NCI-H1417 (cell line): ENCODE measurements around the gene PCDHB8.
A peak's percentile ranks its signal among the peaks of the same experiment; 100 is the strongest.
"Not testable (repeated sequence)": the region's sequence is repeated elsewhere in the genome, so short reads cannot be mapped to it uniquely, and the experiment has no call there.

Experiments used
- DNase-seq, 3 experiments: peaks; one replicate each; lab custom pipeline; 2025; lab: John Stamatoyannopoulos, UW

The PCDHB8 gene

DNA sequence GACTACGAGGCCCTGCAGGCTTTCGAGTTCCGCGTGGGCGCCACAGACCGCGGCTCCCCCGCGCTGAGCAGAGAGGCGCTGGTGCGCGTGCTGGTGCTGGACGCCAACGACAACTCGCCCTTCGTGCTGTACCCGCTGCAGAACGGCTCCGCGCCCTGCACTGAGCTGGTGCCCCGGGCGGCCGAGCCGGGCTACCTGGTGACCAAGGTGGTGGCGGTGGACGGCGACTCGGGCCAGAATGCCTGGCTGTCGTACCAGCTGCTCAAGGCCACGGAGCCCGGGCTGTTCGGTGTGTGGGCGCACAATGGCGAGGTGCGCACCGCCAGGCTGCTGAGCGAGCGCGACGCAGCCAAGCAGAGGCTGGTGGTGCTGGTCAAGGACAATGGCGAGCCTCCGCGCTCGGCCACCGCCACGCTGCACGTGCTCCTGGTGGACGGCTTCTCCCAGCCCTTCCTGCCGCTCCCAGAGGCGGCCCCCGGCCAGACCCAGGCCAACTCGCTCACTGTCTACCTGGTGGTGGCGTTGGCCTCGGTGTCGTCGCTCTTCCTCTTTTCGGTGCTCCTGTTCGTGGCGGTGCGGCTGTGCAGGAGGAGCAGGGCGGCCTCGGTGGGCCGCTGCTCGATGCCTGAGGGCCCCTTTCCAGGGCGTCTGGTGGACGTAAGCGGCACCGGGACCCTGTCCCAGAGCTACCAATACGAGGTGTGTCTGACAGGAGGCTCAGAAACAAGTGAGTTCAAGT is 6.7 kb downstream of the PCDHB8 start:
- not testable (repeated sequence) for DNase-seq

DNA sequence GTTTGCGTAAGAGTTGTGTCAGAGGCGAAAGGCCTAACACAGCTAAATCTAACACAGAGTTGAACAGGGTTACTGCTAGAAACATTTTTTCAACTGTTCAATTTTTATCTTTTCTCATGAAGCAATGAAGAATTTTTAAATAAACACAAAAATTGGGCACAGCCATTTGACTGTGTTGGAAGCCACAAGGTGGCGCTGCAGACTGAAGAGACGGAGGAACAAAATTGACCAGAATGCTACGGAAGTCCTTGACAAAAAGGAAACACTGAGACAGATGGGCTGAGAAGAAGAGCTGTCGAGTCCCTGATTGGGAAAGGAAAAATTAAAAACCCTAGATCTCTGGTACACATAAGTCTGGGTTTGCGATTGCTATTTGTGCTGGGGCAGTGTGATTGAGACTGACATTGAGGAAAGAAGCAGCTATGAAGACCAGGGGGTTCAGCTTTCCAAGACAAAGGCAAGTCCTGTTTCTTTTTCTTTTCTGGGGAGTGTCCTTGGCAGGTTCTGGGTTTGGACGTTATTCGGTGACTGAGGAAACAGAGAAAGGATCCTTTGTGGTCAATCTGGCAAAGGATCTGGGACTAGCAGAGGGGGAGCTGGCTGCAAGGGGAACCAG is 9.4 kb downstream of the PCDHB8 start, which contains the start of gene PCDHB9:
TSS of gene PCDHB9 (plus strand) at position 265 of the 616 bp plus-strand sequence. CDS start at position 423, 158 bp downstream.
- DNase-seq = peak; percentile 18 to 71 (median 66)

DNA sequence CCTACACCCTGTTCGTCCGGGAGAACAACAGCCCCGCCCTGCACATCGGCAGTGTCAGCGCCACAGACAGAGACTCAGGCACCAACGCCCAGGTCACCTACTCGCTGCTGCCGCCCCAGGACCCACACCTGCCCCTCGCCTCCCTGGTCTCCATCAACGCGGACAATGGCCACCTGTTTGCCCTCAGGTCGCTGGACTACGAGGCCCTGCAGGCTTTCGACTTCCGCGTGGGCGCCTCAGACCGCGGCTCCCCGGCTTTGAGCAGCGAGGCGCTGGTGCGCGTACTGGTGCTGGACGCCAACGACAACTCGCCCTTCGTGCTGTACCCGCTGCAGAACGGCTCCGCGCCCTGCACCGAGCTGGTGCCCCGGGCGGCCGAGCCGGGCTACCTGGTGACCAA is 11.1 kb downstream of the PCDHB8 start:
- not testable (repeated sequence) for DNase-seq

DNA sequence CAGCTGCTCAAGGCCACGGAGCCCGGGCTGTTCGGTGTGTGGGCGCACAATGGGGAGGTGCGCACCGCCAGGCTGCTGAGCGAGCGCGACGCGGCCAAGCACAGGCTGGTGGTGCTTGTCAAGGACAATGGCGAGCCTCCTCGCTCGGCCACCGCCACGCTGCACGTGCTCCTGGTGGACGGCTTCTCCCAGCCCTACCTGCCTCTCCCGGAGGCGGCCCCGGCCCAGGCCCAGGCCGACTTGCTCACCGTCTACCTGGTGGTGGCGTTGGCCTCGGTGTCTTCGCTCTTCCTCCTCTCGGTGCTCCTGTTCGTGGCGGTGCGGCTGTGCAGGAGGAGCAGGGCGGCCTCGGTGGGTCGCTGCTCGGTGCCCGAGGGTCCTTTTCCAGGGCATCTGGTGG is 11.5 kb downstream of the PCDHB8 start:
- DNase-seq = not testable (repeated sequence)

DNA sequence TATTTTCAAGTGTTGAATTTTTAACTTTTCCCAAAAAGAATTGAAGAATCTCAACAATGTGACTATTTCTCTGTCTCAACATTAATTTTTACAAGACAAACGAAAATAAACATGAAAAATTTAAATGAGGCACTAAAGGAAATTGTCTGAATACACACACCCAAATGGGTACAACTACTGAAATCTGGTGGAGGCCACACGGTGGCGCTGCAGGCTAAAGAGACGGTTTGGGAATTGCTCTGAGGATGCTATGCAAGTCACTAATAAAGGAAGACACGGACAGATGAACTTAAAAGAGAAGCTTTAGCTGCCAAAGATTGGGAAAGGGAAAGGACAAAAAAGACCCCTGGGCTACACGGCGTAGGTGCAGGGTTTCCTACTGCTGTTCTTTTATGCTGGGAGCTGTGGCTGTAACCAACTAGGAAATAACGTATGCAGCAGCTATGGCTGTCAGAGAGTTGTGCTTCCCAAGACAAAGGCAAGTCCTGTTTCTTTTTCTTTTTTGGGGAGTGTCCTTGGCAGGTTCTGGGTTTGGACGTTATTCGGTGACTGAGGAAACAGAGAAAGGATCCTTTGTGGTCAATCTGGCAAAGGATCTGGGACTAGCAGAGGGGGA is 14.6 kb downstream of the PCDHB8 start, which contains the start of gene PCDHB10:
TSS of gene PCDHB10 (plus strand) at position 244 of the 616 bp plus-strand sequence. CDS start at position 444, 200 bp downstream.
- DNase-seq = peak; percentile 32 to 86 (median 70)

DNA sequence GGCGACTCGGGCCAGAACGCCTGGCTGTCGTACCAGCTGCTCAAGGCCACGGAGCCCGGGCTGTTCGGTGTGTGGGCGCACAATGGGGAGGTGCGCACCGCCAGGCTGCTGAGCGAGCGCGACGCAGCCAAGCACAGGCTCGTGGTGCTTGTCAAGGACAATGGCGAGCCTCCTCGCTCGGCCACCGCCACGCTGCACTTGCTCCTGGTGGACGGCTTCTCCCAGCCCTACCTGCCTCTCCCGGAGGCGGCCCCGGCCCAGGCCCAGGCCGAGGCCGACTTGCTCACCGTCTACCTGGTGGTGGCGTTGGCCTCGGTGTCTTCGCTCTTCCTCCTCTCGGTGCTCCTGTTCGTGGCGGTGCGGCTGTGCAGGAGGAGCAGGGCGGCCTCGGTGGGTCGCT is 16.7 kb downstream of the PCDHB8 start:
- not testable (repeated sequence) for DNase-seq

DNA sequence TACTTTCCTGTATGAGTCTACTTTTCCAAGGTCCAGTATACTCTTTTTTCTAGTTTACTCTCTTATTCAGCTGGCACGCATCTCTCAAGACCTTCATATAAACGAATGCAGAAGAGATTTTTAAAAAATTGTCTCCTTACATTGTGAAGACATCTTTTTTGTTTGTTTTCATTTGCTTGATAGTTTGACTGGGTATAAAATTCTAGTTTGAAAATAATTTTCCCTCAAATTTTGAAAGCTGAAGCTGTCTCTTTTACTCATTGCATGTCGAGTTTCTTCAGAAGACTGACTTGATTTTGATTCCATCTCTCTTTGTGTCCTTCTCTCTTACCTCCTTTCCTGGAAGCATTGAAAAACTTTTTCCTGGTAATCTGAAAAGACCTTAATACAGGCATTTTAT is 18.8 kb downstream of the PCDHB8 start:
- no peak for DNase-seq

DNA sequence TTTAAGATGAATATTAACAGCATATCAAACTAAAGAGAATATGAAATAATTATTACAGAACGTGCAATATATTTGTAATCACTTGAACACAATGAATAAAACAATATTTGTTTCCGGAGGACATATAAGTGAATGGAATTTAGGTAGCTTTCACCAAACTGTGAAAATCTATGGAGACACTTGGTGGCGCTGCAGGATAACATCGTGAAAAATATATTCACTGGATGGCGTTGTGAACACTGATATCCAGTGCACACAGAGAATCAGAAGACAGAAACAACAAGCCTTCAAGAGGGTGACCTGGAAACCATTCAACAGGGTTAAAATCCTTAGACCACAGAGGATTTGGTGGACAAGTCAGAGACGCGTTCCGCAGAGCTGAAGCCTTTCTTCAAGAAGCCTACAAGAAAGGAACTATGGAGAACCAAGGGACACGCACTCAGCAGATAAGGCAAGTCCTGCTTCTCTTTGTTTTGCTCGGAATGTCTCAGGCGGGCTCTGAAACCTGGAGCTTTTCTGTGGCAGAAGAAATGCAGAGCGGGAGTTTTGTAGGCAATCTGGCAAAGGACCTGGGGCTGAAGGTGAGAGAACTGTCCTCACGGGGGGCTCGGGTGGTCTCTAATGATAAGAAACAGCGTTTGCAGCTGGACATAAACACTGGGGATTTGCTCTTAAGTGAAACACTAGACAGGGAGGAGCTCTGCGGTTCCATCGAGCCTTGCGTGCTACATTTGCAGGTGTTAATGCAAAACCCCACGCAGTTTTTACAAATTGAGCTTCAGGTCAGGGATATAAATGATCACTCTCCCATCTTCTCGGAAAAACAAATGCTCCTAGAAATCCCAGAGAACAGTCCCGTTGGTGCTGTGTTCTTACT is 22.0 kb downstream of the PCDHB8 start, which contains the start of gene PCDHB11:
TSS of gene PCDHB11 (plus strand) at position 269 of the 877 bp plus-strand sequence. CDS start at position 417, 148 bp downstream.
- DNase-seq = peak in 1 of 3 experiments; percentile 88

DNA sequence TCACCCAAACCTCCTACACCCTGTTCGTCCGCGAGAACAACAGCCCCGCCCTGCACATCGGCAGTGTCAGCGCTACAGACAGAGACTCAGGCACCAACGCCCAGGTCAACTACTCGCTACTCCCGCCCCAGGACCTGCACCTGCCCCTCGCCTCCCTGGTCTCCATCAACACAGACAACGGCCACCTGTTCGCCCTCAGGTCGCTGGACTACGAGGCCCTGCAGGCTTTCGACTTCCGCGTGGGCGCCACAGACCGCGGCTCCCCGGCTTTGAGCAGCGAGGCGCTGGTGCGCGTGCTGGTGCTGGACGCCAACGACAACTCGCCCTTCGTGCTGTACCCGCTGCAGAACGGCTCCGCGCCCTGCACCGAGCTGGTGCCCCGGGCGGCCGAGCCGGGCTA is 23.5 kb downstream of the PCDHB8 start:
- not testable (repeated sequence) for DNase-seq

DNA sequence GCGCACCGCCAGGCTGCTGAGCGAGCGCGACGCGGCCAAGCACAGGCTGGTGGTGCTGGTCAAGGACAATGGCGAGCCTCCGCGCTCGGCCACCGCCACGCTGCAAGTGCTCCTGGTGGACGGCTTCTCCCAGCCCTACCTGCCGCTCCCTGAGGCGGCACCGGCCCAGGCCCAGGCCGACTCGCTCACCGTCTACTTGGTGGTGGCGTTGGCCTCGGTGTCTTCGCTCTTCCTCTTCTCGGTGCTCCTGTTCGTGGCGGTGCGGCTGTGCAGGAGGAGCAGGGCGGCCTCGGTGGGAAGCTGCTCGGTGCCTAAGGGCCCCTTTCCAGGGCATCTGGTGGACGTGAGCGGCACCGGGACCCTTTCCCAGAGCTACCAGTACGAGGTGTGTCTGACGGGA is 24.1 kb downstream of the PCDHB8 start:
- DNase-seq = not testable (repeated sequence)

DNA sequence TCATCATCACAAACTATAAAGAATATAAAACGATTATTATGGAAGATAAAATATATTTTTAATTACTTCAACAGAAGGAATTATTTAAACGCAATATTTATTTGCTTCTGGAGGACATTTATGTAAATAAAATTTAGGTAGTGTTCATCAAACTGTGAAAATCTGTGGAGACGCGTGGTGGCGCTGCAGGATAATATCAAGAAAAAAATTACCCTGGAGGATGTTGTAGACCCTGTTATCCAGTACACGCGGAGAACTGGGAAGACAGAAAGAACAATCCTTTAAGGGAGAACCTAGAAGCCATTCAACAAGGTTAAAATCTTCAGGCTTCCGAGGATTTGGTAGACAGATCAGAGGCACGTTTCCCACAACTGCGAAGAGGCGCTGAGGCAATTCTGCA is 30.9 kb downstream of the PCDHB8 start, which contains the start of gene PCDHB12:
TSS of gene PCDHB12 (plus strand) at position 242 of the 400 bp plus-strand sequence. CDS start 189 bp downstream, outside the sequence.
- no peak for DNase-seq

DNA sequence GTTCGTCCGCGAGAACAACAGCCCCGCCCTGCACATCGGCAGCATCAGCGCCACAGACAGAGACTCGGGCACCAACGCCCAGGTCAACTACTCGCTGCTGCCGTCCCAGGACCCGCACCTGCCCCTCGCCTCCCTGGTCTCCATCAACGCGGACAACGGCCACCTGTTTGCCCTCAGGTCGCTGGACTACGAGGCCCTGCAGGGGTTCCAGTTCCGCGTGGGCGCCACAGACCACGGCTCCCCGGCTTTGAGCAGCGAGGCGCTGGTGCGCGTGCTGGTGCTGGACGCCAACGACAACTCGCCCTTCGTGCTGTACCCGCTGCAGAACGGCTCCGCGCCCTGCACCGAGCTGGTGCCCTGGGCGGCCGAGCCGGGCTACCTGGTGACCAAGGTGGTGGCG is 32.7 kb downstream of the PCDHB8 start:
- DNase-seq = not testable (repeated sequence)

DNA sequence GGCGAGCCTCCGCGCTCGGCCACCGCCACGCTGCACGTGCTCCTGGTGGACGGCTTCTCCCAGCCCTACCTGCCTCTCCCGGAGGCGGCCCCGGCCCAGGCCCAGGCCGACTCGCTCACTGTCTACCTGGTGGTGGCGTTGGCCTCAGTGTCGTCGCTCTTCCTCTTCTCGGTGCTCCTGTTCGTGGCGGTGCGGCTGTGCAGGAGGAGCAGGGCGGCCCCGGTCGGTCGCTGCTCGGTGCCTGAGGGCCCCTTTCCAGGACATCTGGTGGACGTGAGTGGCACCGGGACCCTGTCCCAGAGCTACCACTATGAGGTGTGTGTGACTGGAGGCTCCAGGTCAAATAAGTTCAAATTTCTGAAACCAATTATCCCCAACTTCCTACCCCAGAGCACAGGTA is 33.3 kb downstream of the PCDHB8 start:
- DNase-seq = not testable (repeated sequence)

DNA sequence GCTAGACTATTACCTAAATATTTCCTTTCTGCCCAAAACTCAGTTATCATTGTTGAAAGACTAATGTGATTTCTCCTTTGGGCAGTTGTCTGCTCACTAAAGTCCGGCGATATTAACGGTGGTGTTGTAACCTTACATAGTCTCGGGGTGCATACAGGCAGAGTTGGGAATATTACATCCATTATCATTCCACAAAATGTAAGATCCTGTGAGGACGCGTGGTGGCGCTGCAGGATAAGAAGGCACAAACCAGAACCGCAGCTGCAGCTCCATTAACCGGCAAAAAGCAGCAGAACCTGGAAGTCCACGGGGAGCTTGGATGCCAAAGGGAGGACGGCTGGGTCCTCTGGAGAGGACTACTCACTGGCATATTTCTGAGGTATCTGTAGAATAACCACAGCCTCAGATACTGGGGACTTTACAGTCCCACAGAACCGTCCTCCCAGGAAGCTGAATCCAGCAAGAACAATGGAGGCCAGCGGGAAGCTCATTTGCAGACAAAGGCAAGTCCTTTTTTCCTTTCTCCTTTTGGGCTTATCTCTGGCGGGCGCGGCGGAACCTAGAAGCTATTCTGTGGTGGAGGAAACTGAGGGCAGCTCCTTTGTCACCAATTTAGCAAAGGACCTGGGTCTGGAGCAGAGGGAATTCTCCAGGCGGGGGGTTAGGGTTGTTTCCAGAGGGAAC is 36.2 kb downstream of the PCDHB8 start, which contains the start of gene PCDHB13:
TSS of gene PCDHB13 (plus strand) at position 264 of the 684 bp plus-strand sequence. CDS start at position 469, 205 bp downstream.
- DNase-seq = not testable (repeated sequence)

DNA sequence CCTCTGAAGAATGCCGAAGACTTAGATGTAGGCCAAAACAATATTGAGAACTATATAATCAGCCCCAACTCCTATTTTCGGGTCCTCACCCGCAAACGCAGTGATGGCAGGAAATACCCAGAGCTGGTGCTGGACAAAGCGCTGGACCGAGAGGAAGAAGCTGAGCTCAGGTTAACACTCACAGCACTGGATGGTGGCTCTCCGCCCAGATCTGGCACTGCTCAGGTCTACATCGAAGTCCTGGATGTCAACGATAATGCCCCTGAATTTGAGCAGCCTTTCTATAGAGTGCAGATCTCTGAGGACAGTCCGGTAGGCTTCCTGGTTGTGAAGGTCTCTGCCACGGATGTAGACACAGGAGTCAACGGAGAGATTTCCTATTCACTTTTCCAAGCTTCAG is 37.0 kb downstream of the PCDHB8 start:
- not testable (repeated sequence) for DNase-seq

DNA sequence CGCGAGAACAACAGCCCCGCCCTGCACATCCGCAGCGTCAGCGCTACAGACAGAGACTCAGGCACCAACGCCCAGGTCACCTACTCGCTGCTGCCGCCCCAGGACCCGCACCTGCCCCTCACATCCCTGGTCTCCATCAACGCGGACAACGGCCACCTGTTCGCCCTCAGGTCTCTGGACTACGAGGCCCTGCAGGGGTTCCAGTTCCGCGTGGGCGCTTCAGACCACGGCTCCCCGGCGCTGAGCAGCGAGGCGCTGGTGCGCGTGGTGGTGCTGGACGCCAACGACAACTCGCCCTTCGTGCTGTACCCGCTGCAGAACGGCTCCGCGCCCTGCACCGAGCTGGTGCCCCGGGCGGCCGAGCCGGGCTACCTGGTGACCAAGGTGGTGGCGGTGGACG is 37.9 kb downstream of the PCDHB8 start:
- not testable (repeated sequence) for DNase-seq

DNA sequence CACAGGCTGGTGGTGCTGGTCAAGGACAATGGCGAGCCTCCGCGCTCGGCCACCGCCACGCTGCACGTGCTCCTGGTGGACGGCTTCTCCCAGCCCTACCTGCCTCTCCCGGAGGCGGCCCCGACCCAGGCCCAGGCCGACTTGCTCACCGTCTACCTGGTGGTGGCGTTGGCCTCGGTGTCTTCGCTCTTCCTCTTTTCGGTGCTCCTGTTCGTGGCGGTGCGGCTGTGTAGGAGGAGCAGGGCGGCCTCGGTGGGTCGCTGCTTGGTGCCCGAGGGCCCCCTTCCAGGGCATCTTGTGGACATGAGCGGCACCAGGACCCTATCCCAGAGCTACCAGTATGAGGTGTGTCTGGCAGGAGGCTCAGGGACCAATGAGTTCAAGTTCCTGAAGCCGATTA is 38.4 kb downstream of the PCDHB8 start:
- DNase-seq = not testable (repeated sequence)

DNA sequence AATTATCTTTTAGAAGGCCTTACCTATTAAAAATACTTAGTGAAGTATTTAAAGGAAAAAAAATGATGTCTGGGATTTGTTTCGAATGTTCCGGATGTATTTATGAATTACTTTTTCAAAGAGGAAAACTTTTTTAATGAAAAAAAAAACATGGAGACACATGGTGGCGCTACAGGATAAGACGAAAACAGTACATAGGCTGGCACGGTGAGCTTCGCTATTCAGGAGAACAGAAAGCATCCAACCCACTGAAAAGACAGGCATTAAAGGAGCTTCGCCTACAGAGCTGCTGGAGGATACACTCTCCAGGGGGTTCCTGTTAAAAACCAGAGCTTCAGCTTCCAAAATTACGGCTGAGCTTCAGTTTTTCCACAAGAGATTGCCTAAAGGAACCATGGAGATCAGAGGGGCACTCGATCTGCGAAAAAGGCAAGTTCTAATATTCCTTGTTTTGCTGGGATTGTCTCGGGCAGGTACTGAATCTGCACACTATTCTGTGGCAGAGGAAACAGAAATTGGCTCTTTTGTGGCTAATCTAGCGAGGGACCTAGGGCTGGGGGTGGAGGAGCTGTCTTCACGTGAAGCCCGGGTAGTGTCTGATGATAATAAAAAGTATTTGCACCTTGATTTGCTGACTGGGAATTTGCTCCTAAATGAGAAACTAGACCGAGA is 45.7 kb downstream of the PCDHB8 start, which contains the start of gene PCDHB14:
TSS of gene PCDHB14 (plus strand) at position 232 of the 672 bp plus-strand sequence. CDS start at position 395, 163 bp downstream.
- peak in 2 of 3 experiments; percentile 23 to 45 for DNase-seq

DNA sequence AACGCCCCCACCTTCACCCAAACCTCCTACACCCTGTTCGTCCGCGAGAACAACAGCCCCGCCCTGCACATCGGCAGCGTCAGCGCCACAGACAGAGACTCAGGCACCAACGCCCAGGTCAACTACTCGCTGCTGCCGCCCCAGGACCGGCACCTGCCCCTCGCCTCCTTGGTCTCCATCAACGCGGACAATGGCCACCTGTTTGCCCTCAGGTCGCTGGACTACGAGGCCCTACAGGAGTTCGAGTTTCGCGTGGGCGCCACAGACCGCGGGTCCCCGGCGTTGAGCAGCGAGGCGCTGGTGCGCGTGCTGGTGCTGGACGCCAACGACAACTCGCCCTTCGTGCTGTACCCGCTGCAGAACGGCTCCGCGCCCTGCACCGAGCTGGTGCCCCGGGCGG is 47.3 kb downstream of the PCDHB8 start:
- not testable (repeated sequence) for DNase-seq

DNA sequence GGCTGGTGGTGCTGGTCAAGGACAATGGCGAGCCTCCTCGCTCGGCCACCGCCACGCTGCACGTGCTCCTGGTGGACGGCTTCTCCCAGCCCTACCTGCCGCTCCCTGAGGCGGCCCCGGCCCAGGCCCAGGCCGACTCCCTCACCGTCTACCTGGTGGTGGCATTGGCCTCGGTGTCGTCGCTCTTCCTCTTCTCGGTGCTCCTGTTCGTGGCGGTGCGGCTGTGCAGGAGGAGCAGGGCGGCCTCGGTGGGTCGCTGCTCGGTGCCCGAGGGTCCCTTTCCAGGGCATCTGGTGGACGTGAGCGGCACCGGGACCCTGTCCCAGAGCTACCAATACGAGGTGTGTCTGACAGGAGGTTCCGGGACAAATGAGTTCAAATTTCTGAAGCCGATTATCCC is 47.8 kb downstream of the PCDHB8 start:
- DNase-seq = not testable (repeated sequence)
